Progenitor cell of endocrine pancreas (in vitro differentiated cells): ENCODE results near the gene PTPN2. TPM values are rescaled to one million over a fixed set of nuclear protein-coding genes. Genes with fewer than 3 reads are reported as not detected.

ENCODE experiments used
- DNase-seq: peaks from one replicate; pipeline ENCODE4 v3.0.0; 2021; ENCODE audit warnings: low spot score; ENCODE audit not compliant: unreplicated experiment
- H3K27ac Mint-ChIP-seq: 2 replicates; pipeline ENCODE4 v1.8.0; 2021; ENCODE audit warnings: mild to moderate bottlenecking, moderate library complexity, mixed read lengths
- H3K27me3 Mint-ChIP-seq: 2 replicates; pipeline ENCODE4 v1.8.0; 2021; ENCODE audit warnings: mixed read lengths
- H3K36me3 Mint-ChIP-seq: 2 replicates; pipeline ENCODE4 v1.8.0; 2022; ENCODE audit warnings: mixed read lengths; ENCODE audit not compliant: insufficient read depth
- H3K4me1 Mint-ChIP-seq: 2 replicates; pipeline ENCODE4 v1.8.0; 2021; ENCODE audit warnings: low read depth, mixed read lengths
- H3K4me3 Mint-ChIP-seq: 2 replicates; pipeline ENCODE4 v1.8.0; 2021; ENCODE audit warnings: low read depth, mild to moderate bottlenecking, moderate library complexity, mixed read lengths
- H3K9me3 Mint-ChIP-seq: 2 replicates; pipeline ENCODE4 v1.8.0; 2021; ENCODE audit warnings: low read depth, mixed read lengths
- total RNA-seq: library from RNA; stranded (reverse); gene quantifications from 2 replicates; pipeline ENCODE4 v1.2.1, GENCODE V29; 2021
- TF ChIP-seq, protein P1 (sequence below): fragments of 200-600 bp; sonication (generic); IDR thresholded peaks from one replicate; pipeline ENCODE4 v1.5.0; 2021; ENCODE audit warnings: antibody characterized with exemption, mild to moderate bottlenecking; ENCODE audit not compliant: unreplicated experiment

Gene PTPN2
- total RNA-seq, 1 donor from 2014 or later, result 45.1 TPM

- TF ChIP-seq, protein P1, sequence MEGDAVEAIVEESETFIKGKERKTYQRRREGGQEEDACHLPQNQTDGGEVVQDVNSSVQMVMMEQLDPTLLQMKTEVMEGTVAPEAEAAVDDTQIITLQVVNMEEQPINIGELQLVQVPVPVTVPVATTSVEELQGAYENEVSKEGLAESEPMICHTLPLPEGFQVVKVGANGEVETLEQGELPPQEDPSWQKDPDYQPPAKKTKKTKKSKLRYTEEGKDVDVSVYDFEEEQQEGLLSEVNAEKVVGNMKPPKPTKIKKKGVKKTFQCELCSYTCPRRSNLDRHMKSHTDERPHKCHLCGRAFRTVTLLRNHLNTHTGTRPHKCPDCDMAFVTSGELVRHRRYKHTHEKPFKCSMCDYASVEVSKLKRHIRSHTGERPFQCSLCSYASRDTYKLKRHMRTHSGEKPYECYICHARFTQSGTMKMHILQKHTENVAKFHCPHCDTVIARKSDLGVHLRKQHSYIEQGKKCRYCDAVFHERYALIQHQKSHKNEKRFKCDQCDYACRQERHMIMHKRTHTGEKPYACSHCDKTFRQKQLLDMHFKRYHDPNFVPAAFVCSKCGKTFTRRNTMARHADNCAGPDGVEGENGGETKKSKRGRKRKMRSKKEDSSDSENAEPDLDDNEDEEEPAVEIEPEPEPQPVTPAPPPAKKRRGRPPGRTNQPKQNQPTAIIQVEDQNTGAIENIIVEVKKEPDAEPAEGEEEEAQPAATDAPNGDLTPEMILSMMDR, result no peak
- no peak overlapping the region for H3K27ac Mint-ChIP-seq
- H3K4me1 Mint-ChIP-seq, result peaks cover 13% of the 10 kb centered on the region
- no peaks in the 10 kb centered on the region for H3K9me3 Mint-ChIP-seq
- H3K4me3 Mint-ChIP-seq, result no peak overlapping the region
- DNase-seq, result no peak
- H3K27me3 Mint-ChIP-seq, result no peaks in the 10 kb centered on the region
- H3K36me3 Mint-ChIP-seq, result peaks cover 11% of the 10 kb centered on the region
Observed at GRCh38 chr18:12857215-12857905, 26.7 kb downstream of the PTPN2 start.

- peak overlapping the region; percentile 12 for H3K27ac Mint-ChIP-seq
- DNase-seq, result no peak
- H3K36me3 Mint-ChIP-seq, result peaks cover 11% of the 10 kb centered on the region
- no peak overlapping the region for H3K4me3 Mint-ChIP-seq
- TF ChIP-seq, protein P1, result no peak
- peaks cover 5% of the 10 kb centered on the region for H3K4me1 Mint-ChIP-seq
- no peaks in the 10 kb centered on the region for H3K27me3 Mint-ChIP-seq
- no peaks in the 10 kb centered on the region for H3K9me3 Mint-ChIP-seq
Observed at GRCh38 chr18:12855916-12856315, 28.1 kb downstream of the PTPN2 start.

DNA sequence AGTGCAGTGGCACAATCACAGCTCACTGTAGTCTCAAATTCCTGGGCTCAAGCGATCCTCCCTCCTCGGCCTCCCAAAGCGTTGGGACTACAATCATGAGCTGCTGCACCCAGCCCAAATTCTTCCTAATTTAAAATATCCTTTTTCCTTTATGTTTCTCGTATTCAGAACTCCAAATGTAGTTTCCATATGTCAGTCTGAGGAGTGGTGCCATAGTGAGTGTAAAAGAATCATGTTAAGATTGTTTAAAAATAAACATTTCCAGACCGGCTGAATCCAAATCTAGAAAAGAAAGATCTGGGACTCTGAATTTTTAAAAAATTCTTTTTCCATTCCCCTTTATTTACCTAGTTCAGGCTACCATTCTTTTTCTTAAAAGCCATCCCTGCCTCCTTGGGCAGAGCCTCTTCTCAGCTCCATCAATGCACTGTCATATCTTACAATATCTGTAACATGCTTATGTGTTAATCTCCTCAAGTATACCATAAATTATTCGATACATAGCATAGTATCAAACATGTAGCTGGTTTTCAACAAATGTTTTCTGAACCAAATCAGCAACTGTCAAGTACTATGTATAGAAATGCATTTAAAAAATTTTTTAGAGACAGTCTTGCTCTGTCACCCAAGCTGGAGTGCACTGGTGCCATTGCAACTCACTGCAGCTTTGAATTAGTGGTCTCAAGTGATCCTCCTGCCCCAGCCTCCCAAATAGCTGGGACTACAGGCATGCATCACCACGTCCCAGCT is 31.3 kb downstream of the PTPN2 start:
- no peak overlapping the region for H3K4me3 Mint-ChIP-seq
- no peaks in the 10 kb centered on the region for H3K9me3 Mint-ChIP-seq
- peaks cover 18% of the 10 kb centered on the region for H3K36me3 Mint-ChIP-seq
- H3K4me1 Mint-ChIP-seq, result peaks cover 3% of the 10 kb centered on the region
- H3K27me3 Mint-ChIP-seq, result no peaks in the 10 kb centered on the region
- TF ChIP-seq, protein P1, result no peak
- no peak for DNase-seq
- H3K27ac Mint-ChIP-seq, result no peak overlapping the region

- H3K27ac Mint-ChIP-seq, result no peak overlapping the region
- DNase-seq, result no peak
Observed at GRCh38 chr18:12851716-12852115, 32.3 kb downstream of the PTPN2 start.

GRCh38 chr18:12849548-12849947 is 34.5 kb downstream of the PTPN2 start:
- Mint-ChIP-seq H3K36me3 (peaks cover 8% of the 10 kb centered on the region), H3K4me3 (no peak overlapping the region), H3K27me3 (no peaks in the 10 kb centered on the region), H3K9me3 (no peaks in the 10 kb centered on the region), H3K27ac (no peak overlapping the region), H3K4me1 (no peaks in the 10 kb centered on the region)
- DNase-seq, result no peak
- TF ChIP-seq, protein P1, result no peak

More at GRCh38 chr18:12851716-12852115, 32.3 kb downstream of the PTPN2 start:
- Mint-ChIP-seq H3K9me3 (no peaks in the 10 kb centered on the region), H3K4me3 (no peak overlapping the region), H3K27me3 (no peaks in the 10 kb centered on the region), H3K4me1 (peaks cover 3% of the 10 kb centered on the region), H3K36me3 (peaks cover 17% of the 10 kb centered on the region)
- TF ChIP-seq, protein P1, result no peak
